GM23248 (cell line): Measurements from ENCODE around the gene CEACAM16.

Experiments used
- EZH2 ChIP-seq: fragments of 200-600 bp; sonication (generic); IDR thresholded peaks from 2 replicates; pipeline ENCODE4 v1.6.1; 2018; ENCODE audit warnings: antibody characterized with exemption, mild to moderate bottlenecking; ENCODE audit not compliant: insufficient read depth, poor library complexity, severe bottlenecking
- EZH2phosphoT487 ChIP-seq: fragments of 200-600 bp; sonication (generic); IDR thresholded peaks from 2 replicates; pipeline ENCODE4 v1.6.1; 2018; ENCODE audit warnings: antibody characterized with exemption, moderate library complexity, mild to moderate bottlenecking, low read depth; ENCODE audit not compliant: insufficient read depth

DNA sequence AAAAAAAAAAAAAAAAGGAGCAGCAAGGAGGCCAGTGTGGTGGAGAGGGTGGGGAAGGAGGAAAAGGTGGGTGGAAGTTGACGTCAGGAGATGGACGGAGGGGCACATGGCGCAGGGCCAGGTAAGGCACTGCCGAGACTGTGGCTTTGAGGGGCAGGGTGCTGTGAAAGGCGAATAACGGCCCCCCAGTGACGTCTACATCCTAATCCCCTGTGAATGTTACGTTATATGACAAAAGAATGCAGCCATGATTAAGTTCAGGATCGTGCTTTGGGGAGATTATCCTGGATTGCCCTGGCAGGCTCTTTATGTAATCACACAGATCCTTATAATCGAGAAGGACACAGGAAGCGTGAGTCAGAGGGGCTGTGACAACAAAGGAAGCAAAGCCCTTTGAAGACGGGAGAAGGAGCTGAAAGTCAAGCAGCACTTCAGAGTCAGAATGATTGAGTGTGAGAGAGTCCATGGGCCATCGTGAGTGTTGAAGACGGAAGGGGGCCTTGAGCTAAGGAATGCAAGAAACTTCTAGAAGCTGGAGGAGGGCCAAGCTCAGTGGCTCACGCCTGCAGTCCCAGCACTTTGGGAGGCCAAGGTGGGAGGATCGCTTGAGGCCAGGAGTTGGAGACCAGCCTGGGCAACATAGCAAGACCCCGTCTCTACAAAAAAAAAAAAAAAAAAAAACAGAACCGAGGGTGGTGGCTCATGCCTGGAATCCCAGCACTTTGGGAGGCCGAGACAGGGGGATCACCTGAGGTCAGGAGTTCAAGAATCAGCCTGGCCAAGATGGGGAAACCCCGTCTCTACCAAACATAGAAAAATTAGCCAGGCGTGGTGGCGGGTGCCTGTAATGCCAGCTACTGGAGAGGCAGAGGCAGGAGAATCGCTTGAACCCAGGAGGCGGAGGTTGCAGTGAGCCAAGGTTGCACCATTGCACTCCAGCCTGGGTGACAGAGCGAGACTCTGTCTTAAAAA lies 13.8 kb upstream of the CEACAM16 start:
- TF ChIP-seq EZH2 (no peak), EZH2phosphoT487 (0 out of 2 replicates have a peak, but pooled peaks have one; percentile 73)
